ENCODE measurements around the gene EGFL7.

DNA sequence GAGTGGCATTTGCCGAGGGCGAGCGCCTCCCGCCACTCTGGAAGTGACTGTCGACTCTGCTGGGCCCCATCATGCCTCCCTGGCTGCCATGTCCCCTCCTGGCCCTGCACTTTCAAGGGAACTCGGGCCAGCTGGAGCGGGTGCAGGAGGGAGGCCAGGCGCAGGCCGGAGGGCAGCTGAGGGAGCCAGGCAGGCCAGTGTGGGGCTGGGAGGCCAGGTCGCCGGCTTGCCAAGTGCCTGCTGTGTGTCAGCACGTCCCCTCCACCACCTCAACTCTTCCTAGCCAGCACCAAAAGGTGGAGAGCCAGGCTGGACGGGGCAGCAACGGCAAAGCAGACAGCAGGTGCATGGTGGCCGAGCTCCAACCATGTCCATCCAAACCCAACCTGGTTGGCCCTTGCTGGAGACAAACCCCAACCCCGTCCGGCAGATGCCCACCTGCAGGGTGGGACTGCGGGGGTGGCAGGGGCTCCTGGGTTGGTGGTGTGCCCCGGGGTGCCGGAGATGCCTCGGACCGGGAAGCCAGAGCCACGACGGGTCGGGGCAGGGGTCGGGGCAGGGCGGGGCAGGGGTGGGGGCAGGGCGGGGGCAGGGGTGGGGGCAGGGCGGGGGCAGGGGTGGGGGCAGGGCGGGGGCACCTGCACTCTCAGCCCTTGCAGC, 36.5 kb upstream of the EGFL7 start:
- TF ChIP-seq CTCF (conservative IDR thresholded peaks at IDR 0.05), result no peak
- 0 out of 2 replicates have a peak, but pooled peaks have one; percentile 5 for TF ChIP-seq ZFX (IDR thresholded peaks at IDR 0.05)
